Bronchial epithelial cell (primary cell): ENCODE measurements around the gene CTTNBP2. TPM values are rescaled to one million over a fixed set of nuclear protein-coding genes. Genes with fewer than 3 reads are reported as not detected.

Experiments used
- DNase-seq: peaks from one replicate; pipeline ENCODE4 v3.0.0-alpha.2; 2010; ENCODE audit warnings: low read depth
- FAIRE-seq: peaks from 2 replicates; lab custom pipeline; 2011; peaks lifted over from hg19 to GRCh38; lab: Jason Lieb, UNC
- H3K27me3 ChIP-seq: 2 replicates; pipeline ENCODE4 v1.5.1; 2011; ENCODE audit warnings: low read length; ENCODE audit not compliant: control insufficient read depth, insufficient read depth
- H3K36me3 ChIP-seq: 2 replicates; pipeline ENCODE4 v1.5.1; 2011; ENCODE audit warnings: low read length; ENCODE audit not compliant: control insufficient read depth, insufficient read depth
- H3K4me3 ChIP-seq: 2 replicates; pipeline ENCODE4 v1.5.1; 2011; ENCODE audit warnings: mild to moderate bottlenecking, low read depth, low read length, control low read depth
- CTCF ChIP-seq: IDR thresholded peaks from 2 replicates; pipeline ENCODE4 v1.5.1; 2011; ENCODE audit warnings: mild to moderate bottlenecking, moderate library complexity, low read length, control low read depth, inconsistent platforms; ENCODE audit not compliant: insufficient read depth, severe bottlenecking
- total RNA-seq: library from RNA; depleted of rRNA; stranded (reverse); fragments of >200 nt; gene quantifications from 2 replicates; pipeline ENCODE4 v1.2.1, GENCODE V29; 2014

The CTTNBP2 gene
- total RNA-seq, 1 donor from 2014 or later = 0.26 TPM

GRCh38 chr7:117719377-117719776 lies 153.9 kb downstream of the CTTNBP2 start:
- Histone ChIP-seq H3K4me3 (no peak overlapping the region), H3K36me3 (no peaks in the 10 kb centered on the region), H3K27me3 (no peaks in the 10 kb centered on the region)
- no peak for FAIRE-seq
- DNase-seq = no peak
- no peak for TF ChIP-seq CTCF

GRCh38 chr7:117718116-117718835 lies 155.0 kb downstream of the CTTNBP2 start:
- no peak overlapping the region for H3K4me3 ChIP-seq
- no peaks in the 10 kb centered on the region for H3K36me3 ChIP-seq
- no peaks in the 10 kb centered on the region for H3K27me3 ChIP-seq
- FAIRE-seq (no peak), DNase-seq (no peak)
- TF ChIP-seq CTCF = no peak

DNA sequence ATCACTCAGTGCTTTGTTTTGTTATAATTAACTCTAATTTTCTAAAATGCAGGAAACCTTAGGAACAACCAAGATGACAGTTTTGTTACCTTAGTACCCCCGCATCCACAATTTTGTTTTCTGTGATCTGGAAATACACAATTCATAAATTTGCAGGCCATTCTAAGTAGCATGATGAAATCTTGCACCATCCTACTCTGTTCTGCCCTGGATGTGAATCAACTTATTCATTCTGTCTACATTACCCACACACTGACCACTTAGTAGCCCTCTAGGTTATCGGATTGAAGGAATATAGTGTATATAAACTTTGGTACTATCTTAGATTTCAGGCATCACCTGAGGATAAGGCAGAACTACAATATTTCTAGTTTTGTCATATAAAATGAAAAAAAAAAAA lies 155.9 kb downstream of the CTTNBP2 start:
- DNase-seq (no peak), FAIRE-seq (no peak)
- TF ChIP-seq CTCF = no peak
- Histone ChIP-seq H3K36me3 (no peaks in the 10 kb centered on the region), H3K4me3 (no peak overlapping the region), H3K27me3 (no peaks in the 10 kb centered on the region)

- DNase-seq (no peak), FAIRE-seq (no peak)
- Histone ChIP-seq H3K36me3 (no peaks in the 10 kb centered on the region), H3K4me3 (no peak overlapping the region), H3K27me3 (no peaks in the 10 kb centered on the region)
- no peak for TF ChIP-seq CTCF
Measured at GRCh38 chr7:117716707-117717299, 156.4 kb downstream of the CTTNBP2 start.

- no peaks in the 10 kb centered on the region for H3K36me3 ChIP-seq
- peak; percentile 64 for DNase-seq
- no peaks in the 10 kb centered on the region for H3K27me3 ChIP-seq
- FAIRE-seq = peak; percentile 86
- TF ChIP-seq CTCF = peak; percentile 78
- H3K4me3 ChIP-seq = no peak overlapping the region
Measured at GRCh38 chr7:117715784-117716445, 157.3 kb downstream of the CTTNBP2 start.
